ENCODE results near the gene PXMP2. TPM values are rescaled to one million over a fixed set of nuclear protein-coding genes. Genes with fewer than 3 reads are reported as not detected.

Gene PXMP2
- total and polyA plus RNA-seq, 4 donors: 43.8 to 259 (median 135) TPM

DNA sequence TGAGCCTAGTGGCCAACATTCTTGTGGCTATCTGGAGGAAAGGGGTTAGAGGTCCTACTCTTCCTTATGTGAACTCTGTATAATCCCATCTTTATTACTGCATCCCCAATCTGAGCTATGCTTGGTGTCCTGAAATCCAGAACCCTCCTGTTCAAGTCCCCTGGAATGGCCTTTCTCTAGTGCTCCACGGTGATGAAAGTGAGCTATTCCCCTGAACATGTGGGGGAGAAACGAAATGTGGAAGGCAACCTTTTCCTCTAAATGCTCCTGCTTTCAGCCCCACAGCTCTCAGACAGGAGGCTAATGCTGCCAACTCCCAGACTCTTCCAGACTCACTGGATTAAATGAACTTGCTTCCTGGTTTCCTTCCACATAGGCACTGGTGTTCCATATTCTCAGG, 20.8 kb downstream of the PXMP2 start:
- no peak overlapping the region for H3K4me3 ChIP-seq (ENCODE audit: low read depth in 1 of 3, low read length in 3 of 3)
- peaks cover 0 to 15% (median 12%) of the 10 kb centered on the region in 4 donors for H3K4me1 ChIP-seq (ENCODE audit: control insufficient read depth in 4 of 4, insufficient read depth in 4 of 4, low read length in 3 of 4)
- H3K27ac ChIP-seq (ENCODE audit: low read depth in 1 of 2, low read length in 2 of 2): peak overlapping the region in 1 of 2 donors; percentile 12
- no peak overlapping the region for H3K9ac ChIP-seq (ENCODE audit: low read depth in 1 of 2, low read length in 2 of 2)
- whole genome bisulfite sequencing: 83% methylated on average over 2 of the region's 2 CpGs
- H3K9me3 ChIP-seq (ENCODE audit: control insufficient read depth in 4 of 4, low read length in 3 of 4): no peaks in the 10 kb centered on the region
- no peaks in the 10 kb centered on the region for H3K27me3 ChIP-seq (ENCODE audit: control insufficient read depth in 4 of 4, insufficient read depth in 4 of 4, low read length in 3 of 4)
- peaks cover 5 to 13% (median 8%) of the 10 kb centered on the region in 4 donors for H3K36me3 ChIP-seq (ENCODE audit: control insufficient read depth in 4 of 4, insufficient read depth in 3 of 4, low read depth in 1 of 4, low read length in 3 of 4)
- no peak for TF ChIP-seq JUND (IDR thresholded peaks at IDR 0.05)
- TF ChIP-seq, protein P1, sequence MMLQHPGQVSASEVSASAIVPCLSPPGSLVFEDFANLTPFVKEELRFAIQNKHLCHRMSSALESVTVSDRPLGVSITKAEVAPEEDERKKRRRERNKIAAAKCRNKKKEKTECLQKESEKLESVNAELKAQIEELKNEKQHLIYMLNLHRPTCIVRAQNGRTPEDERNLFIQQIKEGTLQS (IDR thresholded peaks at IDR 0.05): no peak
- no peak for DNase-seq (ENCODE audit: low spot score)

DNA sequence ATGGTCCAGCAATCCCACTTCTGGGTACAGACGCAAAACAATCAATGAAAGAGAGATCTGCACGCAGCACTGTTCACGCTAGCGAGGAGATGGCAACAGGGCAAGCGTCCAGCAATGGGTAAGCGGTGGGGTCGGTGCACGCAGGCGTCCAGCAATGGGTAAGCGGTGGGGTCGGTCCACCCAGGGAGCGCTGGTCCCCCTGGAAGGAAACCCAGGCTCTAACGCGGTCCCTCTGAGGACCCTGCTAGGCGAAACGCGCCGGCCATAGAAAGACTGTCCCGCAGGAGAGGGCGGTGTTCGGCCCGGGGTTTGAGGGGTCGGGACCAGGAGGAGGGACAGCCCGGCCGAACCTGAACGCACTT, 22.6 kb downstream of the PXMP2 start:
- Histone ChIP-seq H3K4me3 (ENCODE audit: low read depth in 1 of 3, low read length in 3 of 3) (peak overlapping the region; percentile 77 to 97 (median 85)), H3K27ac (ENCODE audit: low read depth in 1 of 2, low read length in 2 of 2) (peak overlapping the region; percentile 92 to 93), H3K9ac (ENCODE audit: low read depth in 1 of 2, low read length in 2 of 2) (peak overlapping the region; percentile 49 to 94), H3K36me3 (ENCODE audit: control insufficient read depth in 4 of 4, insufficient read depth in 3 of 4, low read depth in 1 of 4, low read length in 3 of 4) (peaks cover 0 to 5% (median 3%) of the 10 kb centered on the region in 4 donors), H3K9me3 (ENCODE audit: control insufficient read depth in 4 of 4, low read length in 3 of 4) (no peaks in the 10 kb centered on the region), H3K4me1 (ENCODE audit: control insufficient read depth in 4 of 4, insufficient read depth in 4 of 4, low read length in 3 of 4) (peaks cover 0 to 15% (median 12%) of the 10 kb centered on the region in 4 donors), H3K27me3 (ENCODE audit: control insufficient read depth in 4 of 4, insufficient read depth in 4 of 4, low read length in 3 of 4) (no peaks in the 10 kb centered on the region)
- TF ChIP-seq, protein P2, sequence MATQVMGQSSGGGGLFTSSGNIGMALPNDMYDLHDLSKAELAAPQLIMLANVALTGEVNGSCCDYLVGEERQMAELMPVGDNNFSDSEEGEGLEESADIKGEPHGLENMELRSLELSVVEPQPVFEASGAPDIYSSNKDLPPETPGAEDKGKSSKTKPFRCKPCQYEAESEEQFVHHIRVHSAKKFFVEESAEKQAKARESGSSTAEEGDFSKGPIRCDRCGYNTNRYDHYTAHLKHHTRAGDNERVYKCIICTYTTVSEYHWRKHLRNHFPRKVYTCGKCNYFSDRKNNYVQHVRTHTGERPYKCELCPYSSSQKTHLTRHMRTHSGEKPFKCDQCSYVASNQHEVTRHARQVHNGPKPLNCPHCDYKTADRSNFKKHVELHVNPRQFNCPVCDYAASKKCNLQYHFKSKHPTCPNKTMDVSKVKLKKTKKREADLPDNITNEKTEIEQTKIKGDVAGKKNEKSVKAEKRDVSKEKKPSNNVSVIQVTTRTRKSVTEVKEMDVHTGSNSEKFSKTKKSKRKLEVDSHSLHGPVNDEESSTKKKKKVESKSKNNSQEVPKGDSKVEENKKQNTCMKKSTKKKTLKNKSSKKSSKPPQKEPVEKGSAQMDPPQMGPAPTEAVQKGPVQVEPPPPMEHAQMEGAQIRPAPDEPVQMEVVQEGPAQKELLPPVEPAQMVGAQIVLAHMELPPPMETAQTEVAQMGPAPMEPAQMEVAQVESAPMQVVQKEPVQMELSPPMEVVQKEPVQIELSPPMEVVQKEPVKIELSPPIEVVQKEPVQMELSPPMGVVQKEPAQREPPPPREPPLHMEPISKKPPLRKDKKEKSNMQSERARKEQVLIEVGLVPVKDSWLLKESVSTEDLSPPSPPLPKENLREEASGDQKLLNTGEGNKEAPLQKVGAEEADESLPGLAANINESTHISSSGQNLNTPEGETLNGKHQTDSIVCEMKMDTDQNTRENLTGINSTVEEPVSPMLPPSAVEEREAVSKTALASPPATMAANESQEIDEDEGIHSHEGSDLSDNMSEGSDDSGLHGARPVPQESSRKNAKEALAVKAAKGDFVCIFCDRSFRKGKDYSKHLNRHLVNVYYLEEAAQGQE (IDR thresholded peaks at IDR 0.05): peak; percentile 64
- TF ChIP-seq, protein P3, sequence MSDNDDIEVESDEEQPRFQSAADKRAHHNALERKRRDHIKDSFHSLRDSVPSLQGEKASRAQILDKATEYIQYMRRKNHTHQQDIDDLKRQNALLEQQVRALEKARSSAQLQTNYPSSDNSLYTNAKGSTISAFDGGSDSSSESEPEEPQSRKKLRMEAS (IDR thresholded peaks at IDR 0.05): no peak
- TF ChIP-seq EGR1 (IDR thresholded peaks at IDR 0.05; ENCODE audit: low read depth in 2 of 2): no peak
- no peak for TF ChIP-seq GABPA (IDR thresholded peaks at IDR 0.05 in 1 of 2, conservative IDR thresholded peaks at IDR 0.05 in 1 of 2)
- 2% methylated on average over 26 of the region's 26 CpGs for WGBS
- DNase-seq (ENCODE audit: low spot score): peak; percentile 43

DNA sequence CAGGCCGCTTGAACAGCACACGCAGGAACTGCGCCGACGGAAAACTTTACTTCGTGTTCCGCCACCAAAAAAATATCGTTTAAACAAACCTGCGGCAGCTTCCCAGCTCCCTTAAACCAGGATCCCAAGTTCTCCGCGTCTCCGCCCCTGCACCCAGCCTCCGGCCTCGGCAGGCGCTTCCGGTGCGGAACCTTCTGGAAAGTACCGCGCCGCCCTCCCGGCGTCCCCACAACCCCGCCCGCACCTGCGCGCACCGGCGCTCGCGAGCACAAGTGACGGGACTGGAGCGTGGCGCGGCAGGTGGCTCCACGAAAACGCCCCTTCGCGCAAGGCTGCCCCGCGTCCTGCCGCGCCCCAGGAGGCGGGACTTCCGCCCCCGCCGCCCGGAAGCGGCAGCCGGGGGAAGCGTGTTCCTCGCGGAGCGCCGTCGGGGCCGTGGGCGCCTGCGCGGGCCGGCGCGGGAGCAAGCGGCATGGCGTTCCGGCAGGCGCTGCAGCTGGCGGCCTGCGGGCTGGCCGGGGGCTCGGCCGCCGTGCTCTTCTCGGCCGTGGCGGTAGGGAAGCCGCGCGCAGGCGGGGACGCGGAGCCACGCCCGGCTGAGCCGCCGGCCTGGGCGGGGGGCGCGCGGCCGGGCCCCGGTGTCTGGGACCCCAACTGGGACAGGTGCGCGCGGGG, 23.2 kb downstream of the PXMP2 start, which contains the start of gene PGAM5:
PGAM5 (plus strand) TSS at position 438 of the 675 bp plus-strand sequence; CDS start at position 473, 35 bp downstream.
- no peak for TF ChIP-seq FOXA2 (IDR thresholded peaks at IDR 0.05)
- TF ChIP-seq, protein P2 (IDR thresholded peaks at IDR 0.05): peak; percentile 60
- TF ChIP-seq JUND (IDR thresholded peaks at IDR 0.05): no peak
- peak; percentile 65 for TF ChIP-seq YY1 (IDR thresholded peaks at IDR 0.05)
- TF ChIP-seq, protein P3 (IDR thresholded peaks at IDR 0.05): peak; percentile 63
- TF ChIP-seq, protein P4, sequence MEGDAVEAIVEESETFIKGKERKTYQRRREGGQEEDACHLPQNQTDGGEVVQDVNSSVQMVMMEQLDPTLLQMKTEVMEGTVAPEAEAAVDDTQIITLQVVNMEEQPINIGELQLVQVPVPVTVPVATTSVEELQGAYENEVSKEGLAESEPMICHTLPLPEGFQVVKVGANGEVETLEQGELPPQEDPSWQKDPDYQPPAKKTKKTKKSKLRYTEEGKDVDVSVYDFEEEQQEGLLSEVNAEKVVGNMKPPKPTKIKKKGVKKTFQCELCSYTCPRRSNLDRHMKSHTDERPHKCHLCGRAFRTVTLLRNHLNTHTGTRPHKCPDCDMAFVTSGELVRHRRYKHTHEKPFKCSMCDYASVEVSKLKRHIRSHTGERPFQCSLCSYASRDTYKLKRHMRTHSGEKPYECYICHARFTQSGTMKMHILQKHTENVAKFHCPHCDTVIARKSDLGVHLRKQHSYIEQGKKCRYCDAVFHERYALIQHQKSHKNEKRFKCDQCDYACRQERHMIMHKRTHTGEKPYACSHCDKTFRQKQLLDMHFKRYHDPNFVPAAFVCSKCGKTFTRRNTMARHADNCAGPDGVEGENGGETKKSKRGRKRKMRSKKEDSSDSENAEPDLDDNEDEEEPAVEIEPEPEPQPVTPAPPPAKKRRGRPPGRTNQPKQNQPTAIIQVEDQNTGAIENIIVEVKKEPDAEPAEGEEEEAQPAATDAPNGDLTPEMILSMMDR (IDR thresholded peaks at IDR 0.05; ENCODE audit: low read depth, low read length, missing input control): no peak
- peak; percentile 18 for TF ChIP-seq SP1 (IDR thresholded peaks at IDR 0.05)
- TF ChIP-seq GABPA (IDR thresholded peaks at IDR 0.05 in 1 of 2, conservative IDR thresholded peaks at IDR 0.05 in 1 of 2): peak; percentile 55 to 87
- TF ChIP-seq, protein P5, sequence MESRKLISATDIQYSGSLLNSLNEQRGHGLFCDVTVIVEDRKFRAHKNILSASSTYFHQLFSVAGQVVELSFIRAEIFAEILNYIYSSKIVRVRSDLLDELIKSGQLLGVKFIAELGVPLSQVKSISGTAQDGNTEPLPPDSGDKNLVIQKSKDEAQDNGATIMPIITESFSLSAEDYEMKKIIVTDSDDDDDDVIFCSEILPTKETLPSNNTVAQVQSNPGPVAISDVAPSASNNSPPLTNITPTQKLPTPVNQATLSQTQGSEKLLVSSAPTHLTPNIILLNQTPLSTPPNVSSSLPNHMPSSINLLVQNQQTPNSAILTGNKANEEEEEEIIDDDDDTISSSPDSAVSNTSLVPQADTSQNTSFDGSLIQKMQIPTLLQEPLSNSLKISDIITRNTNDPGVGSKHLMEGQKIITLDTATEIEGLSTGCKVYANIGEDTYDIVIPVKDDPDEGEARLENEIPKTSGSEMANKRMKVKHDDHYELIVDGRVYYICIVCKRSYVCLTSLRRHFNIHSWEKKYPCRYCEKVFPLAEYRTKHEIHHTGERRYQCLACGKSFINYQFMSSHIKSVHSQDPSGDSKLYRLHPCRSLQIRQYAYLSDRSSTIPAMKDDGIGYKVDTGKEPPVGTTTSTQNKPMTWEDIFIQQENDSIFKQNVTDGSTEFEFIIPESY (IDR thresholded peaks at IDR 0.05): peak; percentile 31
- peak in 1 of 2 donors; percentile 43 for TF ChIP-seq EGR1 (IDR thresholded peaks at IDR 0.05; ENCODE audit: low read depth in 2 of 2)
- H3K36me3 ChIP-seq (ENCODE audit: control insufficient read depth in 4 of 4, insufficient read depth in 3 of 4, low read depth in 1 of 4, low read length in 3 of 4): peaks cover 0 to 5% (median 3%) of the 10 kb centered on the region in 4 donors
- H3K9me3 ChIP-seq (ENCODE audit: control insufficient read depth in 4 of 4, low read length in 3 of 4): no peaks in the 10 kb centered on the region
- H3K27me3 ChIP-seq (ENCODE audit: control insufficient read depth in 4 of 4, insufficient read depth in 4 of 4, low read length in 3 of 4): no peaks in the 10 kb centered on the region
- peaks cover 0 to 15% (median 12%) of the 10 kb centered on the region in 4 donors for H3K4me1 ChIP-seq (ENCODE audit: control insufficient read depth in 4 of 4, insufficient read depth in 4 of 4, low read length in 3 of 4)
- H3K9ac ChIP-seq (ENCODE audit: low read depth in 1 of 2, low read length in 2 of 2): peak within 1 kb of the TSS; percentile 49 to 94
- peak within 1 kb of the TSS; percentile 77 to 97 (median 85) for H3K4me3 ChIP-seq (ENCODE audit: low read depth in 1 of 3, low read length in 3 of 3)
- DNase-seq (ENCODE audit: low spot score): peak; percentile 83
- peak within 1 kb of the TSS; percentile 92 to 93 for H3K27ac ChIP-seq (ENCODE audit: low read depth in 1 of 2, low read length in 2 of 2)
- WGBS: under 1% methylated on average over 94 of the region's 94 CpGs

Measured in liver (tissue), 9 donors.